HEK293 (cell line): ENCODE measurements around the gene ZNF274.
A peak's percentile ranks its signal among the peaks of the same experiment; 100 is the strongest.
"Not testable (repeated sequence)": the region's sequence is repeated elsewhere in the genome, so short reads cannot be mapped to it uniquely, and the experiment has no call there.

Experiments used
- CTCF ChIA-PET: fragments of 350-600 bp; formaldehyde crosslinking; extraction: SDS; loops from one replicate; lab custom pipeline; 2021; ENCODE audit warnings: antibody characterized with exemption; lab: Yijun Ruan, JAX
- POLR2A ChIA-PET: fragments of 300-600 bp; formaldehyde crosslinking; extraction: SDS; loops from one replicate; lab custom pipeline; 2020; ENCODE audit warnings: antibody characterized with exemption, inconsistent platforms; lab: Yijun Ruan, JAX
- H3K27ac ChIP-seq: fragments of 200-500 bp; sonication (Bioruptor generic); 2 replicates; pipeline ENCODE4 v1.5.1; 2014; ENCODE audit warnings: low read depth, low read length, control low read depth, inconsistent platforms; ENCODE audit errors: extremely low read depth
- H3K36me3 ChIP-seq, 2 experiments: fragments of 200-500 bp in 1 of 2; sonication (Bioruptor generic) in 1 of 2; 1 replicate in 1 of 2; 2 replicates in 1 of 2; pipeline ENCODE4 v1.5.1; 2014 to 2017; ENCODE audit warnings: inconsistent platforms in 2 of 2, low read length in 2 of 2; ENCODE audit not compliant: control insufficient read depth in 2 of 2, insufficient read depth in 1 of 2
- H3K4me1 ChIP-seq: fragments of 200-500 bp; sonication (Bioruptor generic); 2 replicates; pipeline ENCODE4 v1.5.1; 2014; ENCODE audit warnings: mild to moderate bottlenecking, low read length, inconsistent platforms; ENCODE audit not compliant: control insufficient read depth, insufficient read depth
- H3K4me3 ChIP-seq: 2 replicates; pipeline ENCODE4 v1.5.1; 2011; ENCODE audit warnings: low read depth, mild to moderate bottlenecking, control low read depth, low read length, moderate library complexity
- H3K9me3 ChIP-seq: fragments of 200-500 bp; sonication (Bioruptor generic); 2 replicates; pipeline ENCODE4 v1.5.1; 2014; ENCODE audit warnings: low read depth, low read length, inconsistent platforms; ENCODE audit not compliant: control insufficient read depth, insufficient read depth
- KLF7 ChIP-seq: fragments of 450-650 bp; formaldehyde crosslinking; IDR thresholded peaks from 2 replicates; pipeline ENCODE4 v1.5.1; 2016; ENCODE audit warnings: missing biosample characterization, missing genetic modification characterization, borderline replicate concordance
- SALL2 ChIP-seq: fragments of 450-650 bp; formaldehyde crosslinking; IDR thresholded peaks from 2 replicates; pipeline ENCODE4 v1.5.0; 2017; ENCODE audit warnings: missing biosample characterization, mild to moderate bottlenecking, missing genetic modification characterization, borderline replicate concordance
- ZBTB20 ChIP-seq: fragments of 450-650 bp; formaldehyde crosslinking; IDR thresholded peaks from 2 replicates; pipeline ENCODE4 v1.5.1; 2016; ENCODE audit warnings: missing biosample characterization, missing genetic modification characterization
- ZFP69B ChIP-seq: fragments of 450-650 bp; formaldehyde crosslinking; IDR thresholded peaks from 2 replicates; pipeline ENCODE4 v1.5.1; 2016; ENCODE audit warnings: missing biosample characterization, missing genetic modification characterization
- ZNF121 ChIP-seq: fragments of 450-650 bp; formaldehyde crosslinking; IDR thresholded peaks from 2 replicates; pipeline ENCODE4 v1.5.1; 2016; ENCODE audit warnings: missing biosample characterization, missing genetic modification characterization
- ZNF175 ChIP-seq: fragments of 450-650 bp; formaldehyde crosslinking; IDR thresholded peaks from 2 replicates; pipeline ENCODE4 v1.5.1; 2016; ENCODE audit warnings: missing biosample characterization, missing genetic modification characterization
- ZNF184 ChIP-seq: fragments of 450-650 bp; IDR thresholded peaks from 2 replicates; pipeline ENCODE4 v1.5.1; 2018; ENCODE audit warnings: missing biosample characterization, mild to moderate bottlenecking, missing genetic modification characterization
- ZNF223 ChIP-seq: fragments of 450-650 bp; formaldehyde crosslinking; IDR thresholded peaks from 2 replicates; pipeline ENCODE4 v1.5.1; 2016; ENCODE audit warnings: missing biosample characterization, missing genetic modification characterization
- ZNF324 ChIP-seq: fragments of 450-650 bp; formaldehyde crosslinking; IDR thresholded peaks from 2 replicates; pipeline ENCODE4 v1.5.1; 2016; ENCODE audit warnings: missing biosample characterization, missing genetic modification characterization
- ZNF433 ChIP-seq: fragments of 450-650 bp; formaldehyde crosslinking; IDR thresholded peaks from 2 replicates; pipeline ENCODE4 v1.5.1; 2016; ENCODE audit warnings: missing biosample characterization, missing genetic modification characterization, low read depth
- ZNF530 ChIP-seq: fragments of 450-650 bp; formaldehyde crosslinking; IDR thresholded peaks from 2 replicates; pipeline ENCODE4 v1.5.1; 2016; ENCODE audit warnings: low read depth, missing biosample characterization, missing genetic modification characterization
- ZNF585B ChIP-seq: fragments of 450-650 bp; formaldehyde crosslinking; IDR thresholded peaks from 2 replicates; pipeline ENCODE4 v1.5.1; 2016; ENCODE audit warnings: missing biosample characterization, missing genetic modification characterization
- ZNF623 ChIP-seq: fragments of 450-650 bp; formaldehyde crosslinking; IDR thresholded peaks from 2 replicates; pipeline ENCODE4 v1.5.1; 2016; ENCODE audit warnings: missing biosample characterization, missing genetic modification characterization
- ZNF777 ChIP-seq: fragments of 450-650 bp; formaldehyde crosslinking; IDR thresholded peaks from 2 replicates; pipeline ENCODE4 v1.5.1; 2017; ENCODE audit warnings: missing biosample characterization, missing genetic modification characterization, borderline replicate concordance
- ZNF785 ChIP-seq: fragments of 450-650 bp; formaldehyde crosslinking; IDR thresholded peaks from 2 replicates; pipeline ENCODE4 v1.5.1; 2016; ENCODE audit warnings: missing biosample characterization, missing genetic modification characterization
- TF ChIP-seq, protein P1 (sequence below): fragments of 450-650 bp; formaldehyde crosslinking; IDR thresholded peaks from 2 replicates; pipeline ENCODE4 v1.5.1; 2017; ENCODE audit warnings: missing biosample characterization, missing genetic modification characterization
- TF ChIP-seq, protein P2 (sequence below): fragments of 450-650 bp; formaldehyde crosslinking; IDR thresholded peaks from 2 replicates; pipeline ENCODE4 v1.5.1; 2016; ENCODE audit warnings: missing biosample characterization, missing genetic modification characterization
- TF ChIP-seq, protein P3 (sequence below): IDR thresholded peaks from 2 replicates; pipeline ENCODE4 v1.6.1; 2011; ENCODE audit warnings: mild to moderate bottlenecking, low read depth, low read length, borderline replicate concordance
- TF ChIP-seq, protein P4 (sequence below): fragments of 450-650 bp; IDR thresholded peaks from 2 replicates; pipeline ENCODE4 v1.5.1; 2018; ENCODE audit warnings: missing biosample characterization, mild to moderate bottlenecking, missing genetic modification characterization

The ZNF274 gene

DNA sequence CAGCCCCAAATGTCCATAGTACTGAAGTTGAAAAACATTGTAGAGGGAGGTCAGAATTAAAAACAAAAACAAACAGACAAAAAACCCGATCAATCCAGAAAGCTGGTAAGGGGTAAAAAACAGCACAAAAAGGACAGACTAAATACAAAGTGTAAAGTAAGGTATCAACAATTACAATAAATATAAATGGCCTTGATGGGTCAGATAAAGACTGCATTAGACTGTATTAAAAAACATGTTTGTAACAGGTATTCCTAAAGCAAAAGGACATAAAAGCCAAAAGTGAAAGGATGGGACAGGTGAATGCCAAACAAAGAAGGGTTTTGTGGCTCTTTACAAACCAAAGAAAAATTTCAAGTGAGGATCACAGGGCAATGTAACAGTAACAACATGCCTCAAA lies 48.6 kb upstream of the ZNF274 start:
- Histone ChIP-seq H3K4me1 (no peaks in the 10 kb centered on the region), H3K9me3 (peaks cover 10% of the 10 kb centered on the region), H3K27ac (no peak overlapping the region), H3K36me3 (peaks cover 42 to 76% of the 10 kb centered on the region in 2 experiments; a peak in 2 of 3 replicates)
- POLR2A ChIA-PET: no interaction called here
- TF ChIP-seq KLF7 (tag by site-specific recombination) (no peak), ZNF785 (tag by site-specific recombination) (no peak), ZNF175 (tag by site-specific recombination) (no peak), ZFP69B (tag by site-specific recombination) (no peak), ZNF777 (no peak), ZNF433 (tag by site-specific recombination) (no peak), ZNF184 (tag by site-specific recombination) (no peak), ZNF121 (no peak), ZNF623 (tag by site-specific recombination) (no peak), ZNF530 (tag by site-specific recombination) (no peak), SALL2 (tag by site-specific recombination) (no peak), ZNF585B (no peak), ZNF324 (tag by site-specific recombination) (no peak), ZBTB20 (tag by site-specific recombination) (no peak)
- TF ChIP-seq, protein P1, sequence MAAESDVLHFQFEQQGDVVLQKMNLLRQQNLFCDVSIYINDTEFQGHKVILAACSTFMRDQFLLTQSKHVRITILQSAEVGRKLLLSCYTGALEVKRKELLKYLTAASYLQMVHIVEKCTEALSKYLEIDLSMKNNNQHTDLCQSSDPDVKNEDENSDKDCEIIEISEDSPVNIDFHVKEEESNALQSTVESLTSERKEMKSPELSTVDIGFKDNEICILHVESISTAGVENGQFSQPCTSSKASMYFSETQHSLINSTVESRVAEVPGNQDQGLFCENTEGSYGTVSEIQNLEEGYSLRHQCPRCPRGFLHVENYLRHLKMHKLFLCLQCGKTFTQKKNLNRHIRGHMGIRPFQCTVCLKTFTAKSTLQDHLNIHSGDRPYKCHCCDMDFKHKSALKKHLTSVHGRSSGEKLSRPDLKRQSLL (tag by site-specific recombination): no peak
- TF ChIP-seq, protein P2, sequence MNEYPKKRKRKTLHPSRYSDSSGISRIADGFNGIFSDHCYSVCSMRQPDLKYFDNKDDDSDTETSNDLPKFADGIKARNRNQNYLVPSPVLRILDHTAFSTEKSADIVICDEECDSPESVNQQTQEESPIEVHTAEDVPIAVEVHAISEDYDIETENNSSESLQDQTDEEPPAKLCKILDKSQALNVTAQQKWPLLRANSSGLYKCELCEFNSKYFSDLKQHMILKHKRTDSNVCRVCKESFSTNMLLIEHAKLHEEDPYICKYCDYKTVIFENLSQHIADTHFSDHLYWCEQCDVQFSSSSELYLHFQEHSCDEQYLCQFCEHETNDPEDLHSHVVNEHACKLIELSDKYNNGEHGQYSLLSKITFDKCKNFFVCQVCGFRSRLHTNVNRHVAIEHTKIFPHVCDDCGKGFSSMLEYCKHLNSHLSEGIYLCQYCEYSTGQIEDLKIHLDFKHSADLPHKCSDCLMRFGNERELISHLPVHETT: no peak
- TF ChIP-seq, protein P3, sequence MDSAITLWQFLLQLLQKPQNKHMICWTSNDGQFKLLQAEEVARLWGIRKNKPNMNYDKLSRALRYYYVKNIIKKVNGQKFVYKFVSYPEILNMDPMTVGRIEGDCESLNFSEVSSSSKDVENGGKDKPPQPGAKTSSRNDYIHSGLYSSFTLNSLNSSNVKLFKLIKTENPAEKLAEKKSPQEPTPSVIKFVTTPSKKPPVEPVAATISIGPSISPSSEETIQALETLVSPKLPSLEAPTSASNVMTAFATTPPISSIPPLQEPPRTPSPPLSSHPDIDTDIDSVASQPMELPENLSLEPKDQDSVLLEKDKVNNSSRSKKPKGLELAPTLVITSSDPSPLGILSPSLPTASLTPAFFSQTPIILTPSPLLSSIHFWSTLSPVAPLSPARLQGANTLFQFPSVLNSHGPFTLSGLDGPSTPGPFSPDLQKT: no peak
- TF ChIP-seq, protein P4, sequence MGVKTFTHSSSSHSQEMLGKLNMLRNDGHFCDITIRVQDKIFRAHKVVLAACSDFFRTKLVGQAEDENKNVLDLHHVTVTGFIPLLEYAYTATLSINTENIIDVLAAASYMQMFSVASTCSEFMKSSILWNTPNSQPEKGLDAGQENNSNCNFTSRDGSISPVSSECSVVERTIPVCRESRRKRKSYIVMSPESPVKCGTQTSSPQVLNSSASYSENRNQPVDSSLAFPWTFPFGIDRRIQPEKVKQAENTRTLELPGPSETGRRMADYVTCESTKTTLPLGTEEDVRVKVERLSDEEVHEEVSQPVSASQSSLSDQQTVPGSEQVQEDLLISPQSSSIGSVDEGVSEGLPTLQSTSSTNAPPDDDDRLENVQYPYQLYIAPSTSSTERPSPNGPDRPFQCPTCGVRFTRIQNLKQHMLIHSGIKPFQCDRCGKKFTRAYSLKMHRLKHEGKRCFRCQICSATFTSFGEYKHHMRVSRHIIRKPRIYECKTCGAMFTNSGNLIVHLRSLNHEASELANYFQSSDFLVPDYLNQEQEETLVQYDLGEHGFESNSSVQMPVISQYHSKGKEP: no peak
- TF ChIP-seq, all 188 proteins: peak for 0
- CTCF ChIA-PET: no interaction called here
- H3K4me3 ChIP-seq: no peak overlapping the region

DNA sequence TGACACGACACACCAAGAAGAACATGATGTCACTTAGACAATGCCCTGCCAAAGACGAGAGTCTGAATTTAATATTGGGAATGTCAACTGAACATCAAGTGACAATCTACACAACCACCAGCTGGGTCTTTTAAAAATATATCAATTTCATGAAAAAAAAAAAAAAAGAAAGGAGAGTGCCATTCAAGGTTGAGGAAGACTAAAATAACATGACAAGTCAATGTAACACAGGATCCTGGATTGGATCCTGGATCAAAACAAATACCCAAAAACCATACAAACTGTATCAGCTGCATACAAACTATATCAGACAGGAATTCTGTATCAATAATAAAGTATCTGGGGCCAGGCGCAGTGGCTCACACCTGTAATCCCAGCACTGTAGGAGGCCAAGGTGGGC lies 37.0 kb upstream of the ZNF274 start:
- ChIA-PET CTCF (no interaction called here), POLR2A (no interaction called here)
- peak; percentile 98 for TF ChIP-seq ZNF184 (tag by site-specific recombination)
- TF ChIP-seq ZNF223 (tag by site-specific recombination): no peak
- Histone ChIP-seq H3K36me3 (peaks cover 17 to 22% of the 10 kb centered on the region in 2 experiments), H3K4me3 (no peak overlapping the region), H3K27ac (no peak overlapping the region), H3K9me3 (no peaks in the 10 kb centered on the region; the same call in 1 of the 2 replicates), H3K4me1 (no peaks in the 10 kb centered on the region)

DNA sequence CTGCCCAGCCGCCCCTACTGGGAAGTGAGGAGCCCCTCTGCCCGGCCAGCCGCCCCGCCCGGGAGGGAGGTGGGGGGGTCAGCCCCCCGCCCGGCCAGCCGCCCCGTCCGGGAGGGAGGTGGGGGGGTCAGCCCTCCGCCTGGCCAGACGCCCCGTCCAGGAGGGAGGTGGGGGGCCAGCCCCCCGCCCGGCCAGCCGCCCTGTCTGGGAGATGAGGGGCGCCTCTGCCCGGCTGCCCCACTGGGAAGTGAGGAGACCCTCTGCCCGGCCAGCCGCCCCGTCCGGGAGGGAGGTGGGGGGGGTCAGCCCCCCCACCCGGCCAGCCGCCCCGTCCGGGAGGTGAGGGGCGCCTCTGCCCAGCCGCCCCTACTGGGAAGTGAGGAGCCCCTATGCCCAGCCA lies 35.4 kb upstream of the ZNF274 start:
- H3K4me3 ChIP-seq, POLR2A ChIA-PET, CTCF ChIA-PET, H3K27ac ChIP-seq, H3K4me1 ChIP-seq, H3K9me3 ChIP-seq, H3K36me3 ChIP-seq: not testable (repeated sequence)
